MCF 10A (cell line): Measurements from ENCODE around the gene METAP1. TPM values are rescaled to one million over a fixed set of nuclear protein-coding genes. Genes with fewer than 3 reads are reported as not detected.

Experiments
- BruUV-seq: library from RNA; stranded (reverse); fragments of 400-500 nt; replicated peaks from 2 replicates; lab custom pipeline; 2021; lab: Mats Ljungman, UMichigan
- CTCF ChIA-PET: fragments of 300-600 bp; sonication (Branson Sonifier 250); formaldehyde crosslinking; extraction: SDS; loops from one replicate; lab custom pipeline; 2021; ENCODE audit warnings: antibody characterized with exemption, inconsistent platforms; lab: Yijun Ruan, JAX
- POLR2A ChIA-PET: fragments of 300-600, 350-650 bp; sonication (Branson Sonifier 250); formaldehyde crosslinking; extraction: SDS; loops from one replicate; lab custom pipeline; 2020; ENCODE audit warnings: antibody characterized with exemption, inconsistent platforms; lab: Yijun Ruan, JAX
- DNase-seq: peaks from one replicate; pipeline ENCODE4 v3.0.0-alpha.2; 2018; ENCODE audit not compliant: unreplicated experiment
- H3K27ac Mint-ChIP-seq: one replicate; pipeline ENCODE4 v1.8.0; 2022; ENCODE audit warnings: mild to moderate bottlenecking, low read depth, mixed read lengths; ENCODE audit not compliant: unreplicated experiment
- H3K27me3 Mint-ChIP-seq: one replicate; pipeline ENCODE4 v1.8.0; 2022; ENCODE audit warnings: mixed read lengths; ENCODE audit not compliant: insufficient read depth, unreplicated experiment
- H3K36me3 Mint-ChIP-seq: one replicate; pipeline ENCODE4 v1.8.0; 2022; ENCODE audit warnings: mild to moderate bottlenecking, moderate library complexity, mixed read lengths; ENCODE audit not compliant: insufficient read depth, unreplicated experiment
- H3K4me1 Mint-ChIP-seq: one replicate; pipeline ENCODE4 v1.8.0; 2022; ENCODE audit warnings: mixed read lengths; ENCODE audit not compliant: insufficient read depth, unreplicated experiment
- H3K4me3 Mint-ChIP-seq: one replicate; pipeline ENCODE4 v1.8.0; 2022; ENCODE audit warnings: mild to moderate bottlenecking, moderate library complexity, mixed read lengths; ENCODE audit not compliant: unreplicated experiment
- H3K9me3 Mint-ChIP-seq: one replicate; pipeline ENCODE4 v1.8.0; 2022; ENCODE audit warnings: mixed read lengths; ENCODE audit not compliant: unreplicated experiment
- CTCF ChIP-seq: fragments of 200-600 bp; IDR thresholded peaks from one replicate; pipeline ENCODE4 v1.8.0; 2022; ENCODE audit warnings: antibody characterized with exemption, mild to moderate bottlenecking; ENCODE audit not compliant: unreplicated experiment
- intact Hi-C: fragments of 100-400 bp; cut with micrococcal nuclease; formaldehyde crosslinking; loops from 2 replicates; pipeline ENCODE4 v1.14.1; 2022
- total RNA-seq: library from RNA; stranded (reverse); gene quantifications from 2 replicates; pipeline ENCODE4 v1.2.3, GENCODE V29; 2022

The METAP1 gene
- total RNA-seq, 1 experiment from 2014 or later = 61.4 TPM

- H3K27ac Mint-ChIP-seq = no peak overlapping the region
- intact Hi-C loops = no loop called here
- ChIA-PET CTCF (interaction anchor here (0.6 kb wide), 1 partner anchor 431 kb away, joined by 4 read pairs; no protein-coding TSS in a partner anchor), POLR2A (no interaction called here)
- H3K27me3 Mint-ChIP-seq = no peaks in the 10 kb centered on the region
- DNase-seq = no peak
- no peaks in the 10 kb centered on the region for H3K9me3 Mint-ChIP-seq
- TF ChIP-seq CTCF = no peak
- BruUV-seq = no TSS peak
- H3K4me1 Mint-ChIP-seq = peaks cover 11% of the 10 kb centered on the region
- H3K36me3 Mint-ChIP-seq = peaks cover 95% of the 10 kb centered on the region
- H3K4me3 Mint-ChIP-seq = no peak overlapping the region
These were observed 86.7 kb downstream of the METAP1 start for GRCh38 chr4:99082192-99082591.

DNA sequence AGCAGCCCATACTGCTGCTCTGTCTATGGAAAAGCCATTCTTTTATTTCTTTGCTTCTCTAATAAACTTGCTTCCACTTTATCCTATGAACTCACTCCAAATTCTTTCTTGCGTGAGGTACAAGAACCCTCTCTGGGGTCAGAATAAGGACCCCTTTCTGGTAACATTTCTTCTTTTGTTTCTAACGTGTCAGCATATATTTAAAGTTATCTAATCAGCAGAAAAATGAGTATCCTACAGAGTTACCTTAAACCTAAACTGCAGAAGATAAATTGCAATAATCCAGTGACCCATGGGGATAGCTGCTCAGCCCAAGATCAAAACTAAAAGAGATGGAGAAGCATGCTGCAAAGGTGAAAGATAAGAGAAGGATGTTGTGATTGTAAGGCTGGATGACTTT, 89.1 kb downstream of the METAP1 start:
- peaks cover 89% of the 10 kb centered on the region for H3K36me3 Mint-ChIP-seq
- H3K27me3 Mint-ChIP-seq = no peaks in the 10 kb centered on the region
- POLR2A ChIA-PET = interaction anchor here (0.5 kb wide), 1 partner anchor 134 kb away, joined by 3 read pairs; the partner anchor contains the start of gene ADH6
- intact Hi-C loops = no loop called here
- TF ChIP-seq CTCF = no peak
- H3K27ac Mint-ChIP-seq = no peak overlapping the region
- DNase-seq = no peak
- no peak overlapping the region for H3K4me3 Mint-ChIP-seq
- H3K4me1 Mint-ChIP-seq = peaks cover 11% of the 10 kb centered on the region
- CTCF ChIA-PET = no interaction called here
- H3K9me3 Mint-ChIP-seq = no peaks in the 10 kb centered on the region
- no TSS peak for BruUV-seq

DNA sequence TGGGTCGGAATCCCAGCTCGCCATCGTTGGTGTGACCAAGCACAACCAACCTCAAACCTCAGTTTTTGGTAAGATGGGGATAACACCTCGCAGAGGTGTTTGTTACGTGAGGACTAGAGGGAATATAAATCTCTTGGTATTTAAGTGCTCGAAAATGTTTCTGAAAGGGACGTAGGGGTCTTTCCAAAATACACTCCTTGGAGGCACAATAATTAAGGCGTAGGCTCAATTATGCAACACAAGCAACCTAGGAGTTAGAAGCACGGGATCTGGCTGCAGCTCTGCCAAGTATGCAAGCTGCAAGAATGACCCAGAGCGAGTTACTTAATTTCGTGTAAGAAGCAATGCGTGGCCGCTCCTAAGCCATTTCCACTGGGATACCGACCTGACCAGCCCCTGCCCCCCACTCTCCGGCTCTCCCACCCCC, 92.5 kb downstream of the METAP1 start:
- Mint-ChIP-seq H3K27me3 (no peaks in the 10 kb centered on the region), H3K36me3 (peaks cover 55% of the 10 kb centered on the region), H3K4me3 (peak overlapping the region; percentile 89), H3K27ac (peak overlapping the region; percentile 72), H3K9me3 (no peaks in the 10 kb centered on the region), H3K4me1 (peaks cover 35% of the 10 kb centered on the region)
- TSS peak; percentile 56 for BruUV-seq
- intact Hi-C loops = loop anchor here (1.0 kb wide), 1 partner anchor 93 kb away; the partner anchor contains the start of gene METAP1
- no peak for TF ChIP-seq CTCF
- CTCF ChIA-PET = interaction anchor here (0.6 to 2.1 kb wide), 5 partner anchors 13 to 317 kb away, joined by 3 to 9 read pairs (median 4); partner anchors contain the start of gene METAP1
- POLR2A ChIA-PET = interaction anchor here (0.6 to 3.1 kb wide), 25 partner anchors 9 to 414 kb away, joined by 3 to 42 read pairs (median 5); partner anchors contain the start of genes EIF4E and METAP1
- DNase-seq = peak; percentile 89

DNA sequence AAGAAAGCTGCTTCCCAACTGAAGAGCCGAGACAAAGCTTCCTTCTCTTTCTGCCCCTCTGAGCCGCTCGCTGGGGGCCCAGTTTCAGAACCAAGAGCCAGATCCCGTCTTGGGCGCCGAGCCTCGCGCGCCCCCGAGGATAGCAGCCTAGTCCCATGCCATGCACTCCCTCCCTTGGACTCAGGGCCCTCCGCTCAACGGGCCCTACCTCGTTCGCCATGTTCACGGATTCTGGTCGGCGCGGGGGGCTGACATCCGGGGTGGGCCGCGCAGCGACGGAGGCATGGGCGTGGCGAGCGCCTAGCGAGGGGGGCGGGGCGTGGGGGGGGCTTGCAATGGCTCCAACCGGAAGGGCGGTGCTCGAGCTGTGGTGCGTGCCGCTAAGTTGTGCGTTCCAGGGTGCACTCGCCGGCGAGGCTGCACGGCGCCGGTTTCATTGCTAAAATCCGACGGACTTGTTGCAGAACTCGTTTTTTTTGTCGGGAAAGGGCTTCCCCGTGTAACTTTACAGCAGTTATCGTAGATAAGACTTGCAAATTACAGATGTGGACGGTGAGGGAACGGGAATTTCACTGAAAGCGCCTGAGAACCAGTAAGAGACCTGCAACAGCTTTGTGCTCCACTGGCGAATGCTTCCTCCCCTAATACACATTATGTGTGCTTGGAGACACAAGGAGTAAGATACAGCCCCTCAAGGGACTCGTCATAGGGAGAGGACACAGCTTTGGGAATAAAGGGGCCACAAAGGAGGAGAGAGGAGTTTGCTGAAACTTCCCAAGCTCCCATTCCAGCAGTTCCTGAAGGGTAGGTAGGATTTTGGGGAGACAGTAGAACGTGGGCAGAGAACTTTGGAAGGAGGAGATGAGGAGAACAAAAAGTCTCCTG, 93.2 kb downstream of the METAP1 start, which contains the start of gene ADH5:
TSS of gene ADH5 (minus strand) at position 308 of the 885 bp plus-strand sequence. CDS start at position 220, 88 bp downstream.
- intact Hi-C loops = loop anchor here (1.0 kb wide), 1 partner anchor 93 kb away; the partner anchor contains the start of gene METAP1
- no peaks in the 10 kb centered on the region for H3K27me3 Mint-ChIP-seq
- TF ChIP-seq CTCF = no peak
- peaks cover 35% of the 10 kb centered on the region for H3K4me1 Mint-ChIP-seq
- H3K27ac Mint-ChIP-seq = peak within 1 kb of the TSS; percentile 72
- TSS peak; percentile 80 for BruUV-seq
- peaks cover 48% of the 10 kb centered on the region for H3K36me3 Mint-ChIP-seq
- peak; percentile 84 for DNase-seq
- ChIA-PET POLR2A (interaction anchor here (0.6 to 3.1 kb wide), 34 partner anchors 9 to 860 kb away, joined by 3 to 42 read pairs (median 4); partner anchors contain the start of genes EIF4E and METAP1), CTCF (interaction anchor here (0.6 to 2.1 kb wide), 6 partner anchors 14 to 375 kb away, joined by 3 to 9 read pairs (median 4); partner anchors contain the start of gene METAP1)
- H3K9me3 Mint-ChIP-seq = no peaks in the 10 kb centered on the region
- H3K4me3 Mint-ChIP-seq = peak within 1 kb of the TSS; percentile 89
